Fibroblast of skin of right biceps (primary cell): ENCODE measurements around the gene MOK.

ENCODE experiments used
- DNase-seq: peaks from one replicate; pipeline ENCODE4 v3.0.0-alpha.2; 2013

Gene MOK

GRCh38 chr14:102220031-102220430, 84.9 kb downstream of the MOK start:
- DNase-seq = no peak

DNA sequence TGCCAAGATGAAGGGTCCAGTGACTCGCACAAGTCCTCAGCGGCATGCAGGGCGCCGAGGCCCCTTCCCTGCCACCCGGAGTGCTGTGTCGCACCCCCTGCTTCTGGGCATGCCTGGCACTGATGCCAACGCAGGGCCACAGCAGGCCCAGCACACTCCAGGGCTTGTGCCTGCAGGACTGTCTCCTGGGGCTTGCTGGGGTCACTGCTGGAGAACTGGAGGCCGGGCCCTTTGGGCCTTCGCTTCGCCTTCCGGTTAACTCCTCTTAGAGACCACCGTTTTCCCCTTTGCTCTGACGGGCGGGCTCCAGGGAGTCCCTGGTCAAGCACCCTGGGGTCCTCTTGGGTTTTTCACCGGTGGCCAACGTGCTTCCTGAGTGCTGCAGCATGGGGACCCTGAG, 85.6 kb downstream of the MOK start:
- DNase-seq = no peak

DNA sequence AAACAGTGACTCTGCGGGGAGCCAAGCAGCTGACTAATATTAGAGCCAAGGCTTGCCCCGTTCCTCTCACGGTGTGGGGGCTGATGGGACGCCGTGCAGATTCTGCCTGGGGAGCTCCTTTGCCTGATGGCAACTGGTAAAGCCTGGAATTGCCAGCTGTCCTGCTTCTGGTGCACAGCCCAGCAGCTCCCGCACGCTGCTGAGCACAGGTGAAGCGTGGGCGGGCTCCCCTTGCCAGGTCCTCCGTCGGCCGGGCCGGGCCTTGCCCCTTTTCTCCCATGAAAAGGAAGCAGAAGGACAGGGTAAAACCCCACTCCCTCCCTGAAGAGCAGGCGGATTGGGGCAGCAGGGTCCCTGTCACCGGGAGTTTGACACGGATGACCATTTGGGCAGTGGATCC, 86.3 kb downstream of the MOK start:
- DNase-seq = no peak

GRCh38 chr14:102217987-102218421, 87.0 kb downstream of the MOK start:
- DNase-seq = no peak

DNA sequence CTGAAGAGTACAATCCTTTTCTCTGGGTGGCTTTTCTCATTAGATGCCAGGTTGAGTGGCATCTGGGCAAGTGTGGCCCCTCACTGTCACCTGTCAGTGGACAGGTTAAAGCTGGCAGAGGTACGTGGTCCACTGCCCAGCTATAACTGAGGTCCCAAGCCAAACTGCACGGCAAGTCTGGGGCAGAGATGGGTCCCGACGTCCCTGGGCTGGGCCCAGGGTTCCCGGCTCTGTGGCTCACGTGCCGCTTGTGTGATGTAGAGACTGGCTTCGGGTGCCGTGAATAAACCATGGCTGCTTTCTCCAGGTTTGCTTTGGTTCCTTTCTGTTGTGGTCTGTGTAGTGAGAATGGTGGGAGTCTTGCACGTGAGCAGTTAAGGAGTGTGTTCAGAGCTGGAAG, 87.6 kb downstream of the MOK start:
- no peak for DNase-seq

- no peak for DNase-seq
Observed at GRCh38 chr14:102215576-102216250, 89.3 kb downstream of the MOK start.

- DNase-seq = no peak
Observed at GRCh38 chr14:102215071-102215470, 89.9 kb downstream of the MOK start.

GRCh38 chr14:102213984-102214658, 90.8 kb downstream of the MOK start:
- DNase-seq = no peak

DNA sequence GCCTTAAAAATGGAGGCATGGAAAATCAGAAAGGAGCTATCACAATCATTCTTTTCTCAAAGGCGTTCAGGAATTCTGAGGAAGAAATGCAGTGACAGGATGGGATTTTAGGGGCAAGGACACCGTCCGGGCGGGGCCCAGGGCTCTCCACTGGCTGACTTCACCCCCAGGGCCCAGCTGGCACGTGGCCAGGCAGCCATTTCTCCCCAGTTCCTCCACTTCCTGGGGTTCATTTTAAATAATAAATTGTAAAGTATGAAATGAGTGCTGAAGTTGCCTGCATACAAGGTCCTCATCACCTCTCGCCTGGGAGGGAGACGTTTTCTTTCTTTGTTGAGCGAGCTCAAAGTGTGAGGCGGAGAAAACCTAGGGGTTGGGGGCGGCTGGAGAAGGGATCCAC, 91.5 kb downstream of the MOK start:
- DNase-seq = no peak

GRCh38 chr14:102212845-102213244, 92.1 kb downstream of the MOK start:
- no peak for DNase-seq

DNA sequence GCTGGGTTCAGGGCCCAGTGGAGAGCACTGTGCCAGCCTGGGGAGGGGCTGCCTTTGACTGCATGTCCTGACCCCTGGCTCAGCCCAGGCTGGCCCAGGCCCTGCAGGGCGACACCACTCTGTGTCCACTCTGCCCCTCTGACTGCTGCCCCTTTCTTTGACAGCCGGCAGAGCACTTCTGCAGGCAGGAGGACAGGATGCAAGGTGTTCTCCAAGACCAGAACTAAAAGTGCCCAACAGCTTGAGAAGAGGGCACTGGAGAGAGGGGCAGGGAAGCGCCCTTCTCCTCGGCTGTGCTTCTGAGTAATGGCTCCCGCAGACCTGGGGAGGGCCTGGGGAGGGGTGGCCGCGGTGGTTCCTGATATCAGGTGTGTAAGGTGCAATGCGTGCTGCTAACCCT, 92.6 kb downstream of the MOK start:
- no peak for DNase-seq

DNA sequence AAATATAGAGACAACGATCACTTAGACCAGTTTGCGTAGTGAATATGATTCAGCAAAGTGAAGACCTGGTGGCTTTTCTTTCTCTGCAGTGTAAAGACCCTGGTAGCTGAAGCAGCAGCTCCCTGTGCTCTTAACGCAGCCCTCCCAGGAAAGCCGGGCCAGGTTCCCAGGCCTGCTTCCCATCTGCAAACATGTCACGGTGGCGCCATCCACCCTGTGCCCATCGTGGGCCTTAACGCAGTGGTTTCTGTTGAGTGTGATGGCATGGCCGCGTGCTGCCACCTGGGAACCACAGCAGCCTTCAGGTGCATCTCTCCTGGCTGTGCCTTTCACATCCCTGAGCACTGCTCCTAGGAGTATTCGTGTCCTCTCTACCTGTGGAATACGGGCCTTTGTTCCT, 93.7 kb downstream of the MOK start:
- DNase-seq = no peak

- no peak for DNase-seq
Observed at GRCh38 chr14:102210421-102211042, 94.4 kb downstream of the MOK start.

DNA sequence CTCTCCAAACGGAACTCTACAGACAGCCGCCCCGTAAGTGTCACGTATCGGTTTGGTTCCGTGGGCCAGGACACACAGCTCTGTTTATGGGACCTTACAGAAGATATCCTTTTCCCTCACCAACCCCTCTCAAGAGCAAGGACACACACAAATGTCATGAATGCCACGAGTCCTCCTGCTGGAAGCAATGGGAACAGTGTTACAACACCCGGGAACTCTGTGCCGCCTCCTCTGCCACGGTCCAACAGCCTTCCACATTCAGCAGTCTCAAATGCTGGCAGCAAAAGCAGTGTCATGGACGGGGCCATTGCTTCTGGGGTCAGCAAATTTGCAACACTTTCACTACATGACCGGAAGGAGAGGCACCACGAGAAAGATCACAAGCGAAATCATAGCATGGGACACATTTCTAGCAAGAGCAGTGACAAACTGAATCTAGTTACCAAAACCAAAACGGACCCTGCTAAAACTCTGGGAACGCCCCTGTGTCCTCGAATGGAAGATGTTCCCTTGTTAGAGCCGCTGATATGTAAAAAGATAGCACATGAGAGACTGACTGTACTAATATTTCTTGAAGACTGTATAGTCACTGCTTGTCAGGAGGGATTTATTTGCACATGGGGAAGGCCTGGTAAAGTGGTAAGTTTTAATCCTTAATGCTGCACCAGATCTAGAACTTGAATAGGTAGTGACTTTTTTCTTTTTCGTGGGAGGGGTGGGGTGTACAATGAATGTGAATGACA, 95.6 kb downstream of the MOK start:
- peak; percentile 21 for DNase-seq

- no peak for DNase-seq
Observed at GRCh38 chr14:102208741-102209140, 96.2 kb downstream of the MOK start.

GRCh38 chr14:102207831-102208365, 97.1 kb downstream of the MOK start:
- DNase-seq = no peak

- no peak for DNase-seq
Observed at GRCh38 chr14:102206918-102207317, 98.0 kb downstream of the MOK start.

DNA sequence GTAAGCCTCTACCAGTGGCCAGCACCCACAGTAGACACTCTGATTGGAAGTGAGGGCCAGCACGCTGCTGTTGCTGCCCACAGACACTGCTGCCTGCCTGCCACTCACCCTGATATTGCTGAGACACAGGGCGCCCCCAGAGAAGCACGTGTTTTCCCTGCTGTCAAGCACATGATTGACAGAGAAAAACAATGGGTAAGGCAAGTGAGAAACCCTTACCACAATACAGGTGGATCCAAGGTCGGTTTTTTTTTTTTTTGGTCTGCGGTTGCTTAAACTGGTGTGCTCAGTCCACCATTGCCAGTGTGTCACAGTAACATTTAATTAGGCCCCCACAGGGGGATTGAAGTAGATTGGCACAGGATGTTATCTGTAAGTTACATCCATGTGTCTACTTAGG, 99.4 kb downstream of the MOK start:
- DNase-seq = no peak

DNA sequence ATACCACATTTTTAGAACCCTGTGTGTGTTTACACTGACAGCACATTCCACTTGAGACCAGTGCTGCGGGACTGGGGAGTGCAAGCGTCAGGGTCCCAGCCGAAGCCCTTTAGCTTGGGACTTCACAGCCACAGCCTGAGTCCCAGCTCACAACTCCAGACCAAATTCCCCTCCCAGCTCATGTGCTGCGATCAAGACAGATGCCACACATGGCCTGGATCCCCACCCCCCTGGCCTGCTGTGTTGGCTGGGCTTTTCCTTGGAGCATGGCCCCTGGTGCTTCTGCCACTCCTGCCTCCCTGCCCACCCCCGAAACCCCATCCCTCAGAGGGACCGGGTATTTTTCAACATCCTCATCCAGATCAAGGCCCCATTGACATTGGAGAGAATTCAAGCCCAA, 101.6 kb downstream of the MOK start:
- no peak for DNase-seq

GRCh38 chr14:102202944-102203343, 102.0 kb downstream of the MOK start:
- DNase-seq = no peak

GRCh38 chr14:102201776-102202175, 103.2 kb downstream of the MOK start:
- no peak for DNase-seq

- no peak for DNase-seq
Observed at GRCh38 chr14:102201353-102201738, 103.6 kb downstream of the MOK start.

DNA sequence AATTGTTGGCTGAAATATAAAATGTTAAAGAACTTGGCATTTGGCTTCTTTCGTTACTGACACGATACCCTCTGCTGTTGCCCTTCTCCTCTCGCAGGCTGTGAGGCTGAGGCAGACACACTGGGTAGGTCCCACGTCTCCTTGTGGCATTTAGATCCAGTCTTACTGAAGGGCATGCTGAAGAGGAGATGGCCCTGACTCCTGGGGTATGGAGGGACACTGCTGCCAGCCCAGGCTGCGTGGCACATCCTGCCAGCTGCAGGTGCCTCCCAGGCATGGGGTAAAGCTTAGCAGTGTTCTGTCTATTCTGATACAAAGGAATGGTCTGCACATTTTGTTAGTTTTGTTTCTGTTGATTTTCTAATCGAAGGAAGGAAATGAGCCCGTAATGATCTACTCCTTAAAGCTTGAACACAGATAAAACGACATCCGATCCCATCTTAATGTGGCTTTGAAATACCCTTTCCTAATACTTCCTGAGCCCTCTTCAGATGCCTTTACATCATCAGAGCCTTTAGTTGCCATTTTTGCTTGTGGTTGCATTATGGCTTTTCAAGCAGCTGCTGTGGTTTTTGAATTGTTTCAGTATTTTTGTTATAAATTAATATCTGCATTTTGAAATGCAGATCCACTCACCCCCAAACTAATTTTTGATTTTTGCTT, 104.1 kb downstream of the MOK start:
- DNase-seq = no peak
